Panc1 (cell line): ENCODE results near the gene PPP1R12A. TPM values are rescaled to one million over a fixed set of nuclear protein-coding genes. Genes with fewer than 3 reads are reported as not detected.

Source experiments
- ATAC-seq: fragments of 200-7000 bp; cut with Tn5 transposase; 2 replicates; pipeline ENCODE4 v1.9.1; 2020; ENCODE audit warnings: mild to moderate bottlenecking, moderate library complexity
- BruUV-seq: library from RNA; stranded (reverse); fragments of 400-500 nt; replicated peaks from 2 replicates; lab custom pipeline; 2021; lab: Mats Ljungman, UMichigan
- CTCF ChIA-PET: fragments of 300-600 bp; sonication (Branson Sonifier 250); formaldehyde crosslinking; loops from one replicate; lab custom pipeline; 2022; ENCODE audit warnings: antibody characterized with exemption; lab: Charles Lee
- POLR2A ChIA-PET: fragments of 300-600 bp; sonication (Branson Sonifier 250); formaldehyde crosslinking; loops from one replicate; lab custom pipeline; 2022; ENCODE audit warnings: antibody characterized with exemption; lab: Charles Lee
- DNase-seq: peaks from one replicate; pipeline ENCODE4 v3.0.0-alpha.2; 2010; ENCODE audit warnings: low read depth, low spot score
- H3K27ac ChIP-seq: 2 replicates; pipeline ENCODE4 v1.5.1; 2011; ENCODE audit warnings: mild to moderate bottlenecking, low read length, inconsistent platforms
- H3K27me3 ChIP-seq: fragments of 200-500 bp; sonication (Bioruptor generic); 2 replicates; pipeline ENCODE4 v1.6.0; 2014; ENCODE audit warnings: low read length, inconsistent platforms; ENCODE audit not compliant: control insufficient read depth, insufficient read depth
- H3K36me3 ChIP-seq: fragments of 200-500 bp; sonication (Bioruptor generic); 2 replicates; pipeline ENCODE4 v1.5.1; 2014; ENCODE audit warnings: inconsistent platforms, mild to moderate bottlenecking, low read length, moderate library complexity; ENCODE audit not compliant: control insufficient read depth, insufficient read depth
- H3K4me1 ChIP-seq: 2 replicates; pipeline ENCODE4 v1.5.1; 2011; ENCODE audit warnings: inconsistent platforms, mild to moderate bottlenecking, low read length, moderate library complexity; ENCODE audit not compliant: control insufficient read depth, insufficient read depth
- H3K4me3 ChIP-seq, 2 experiments: 2 replicates each; pipeline ENCODE4 v1.5.1; 2011 to 2012; ENCODE audit warnings: low read depth in 2 of 2, low read length in 2 of 2, mild to moderate bottlenecking in 2 of 2, inconsistent platforms in 1 of 2, moderate library complexity in 1 of 2
- H3K9me3 ChIP-seq: fragments of 200-500 bp; sonication (Bioruptor generic); 2 replicates; pipeline ENCODE4 v1.5.1; 2014; ENCODE audit warnings: low read depth, mild to moderate bottlenecking, inconsistent platforms, low read length, moderate library complexity; ENCODE audit not compliant: control insufficient read depth, insufficient read depth
- CTCF ChIP-seq: fragments of 450-650 bp; IDR thresholded peaks from 2 replicates; pipeline ENCODE4 v1.5.1; 2017; ENCODE audit warnings: mild to moderate bottlenecking
- POLR2AphosphoS5 ChIP-seq: IDR thresholded peaks from 2 replicates; pipeline ENCODE4 v1.6.1; 2012; ENCODE audit warnings: mild to moderate bottlenecking, low read depth, low read length, moderate library complexity
- REST ChIP-seq, 2 experiments: IDR thresholded peaks; 2 replicates each; pipeline ENCODE4 v1.6.1; 2011 to 2012; ENCODE audit warnings: low read depth in 2 of 2, control low read depth in 1 of 2, low read length in 1 of 2, mild to moderate bottlenecking in 1 of 2, moderate library complexity in 1 of 2; ENCODE audit not compliant: insufficient read depth in 1 of 2
- SIN3A ChIP-seq: IDR thresholded peaks from 2 replicates; pipeline ENCODE4 v1.6.1; 2012; ENCODE audit warnings: low read depth, mild to moderate bottlenecking, low read length, moderate library complexity, borderline replicate concordance; ENCODE audit not compliant: insufficient read depth
- TCF7L2 ChIP-seq: IDR thresholded peaks from 2 replicates; pipeline ENCODE4 v1.6.1; 2011; ENCODE audit warnings: mild to moderate bottlenecking, low read depth, low read length, inconsistent platforms
- in situ Hi-C: cut with HindIII; loops from 2 replicates; pipeline ENCODE4 v1.10.0; 2016; ENCODE audit warnings: low sequenced_read_pairs, low pct_unique_long_range_greater_than_20kb
- intact Hi-C: fragments of 100-400 bp; cut with micrococcal nuclease; formaldehyde crosslinking; loops from one replicate; pipeline ENCODE4 v1.10.0; 2022; ENCODE audit not compliant: unreplicated experiment
- total RNA-seq: library from RNA; stranded (reverse); gene quantifications from one replicate; pipeline ENCODE4 v1.2.1, GENCODE V29; 2021; ENCODE audit not compliant: unreplicated experiment

Gene PPP1R12A
- total RNA-seq, 1 experiment from 2014 or later = 61.6 TPM

- DNase-seq = no peak
- H3K27me3 ChIP-seq = no peaks in the 10 kb centered on the region
- 0 out of 2 replicates have a peak, but pooled peaks cover 4% of the 10 kb centered on the region for H3K9me3 ChIP-seq
- TF ChIP-seq POLR2AphosphoS5 (no peak), REST (IDR thresholded peaks at IDR 0.05; ENCODE audit: insufficient read depth in 1 of 2, low read depth in 2 of 2, low read length in 1 of 2) (no peak), SIN3A (no peak), TCF7L2 (no peak), CTCF (no peak)
- H3K4me1 ChIP-seq = no peaks in the 10 kb centered on the region
- POLR2A ChIA-PET = no interaction called here
- H3K4me3 ChIP-seq = no peak overlapping the region
- in situ Hi-C loops = no loop called here
- CTCF ChIA-PET = no interaction called here
- no peaks in the 10 kb centered on the region for H3K36me3 ChIP-seq
- no TSS peak for BruUV-seq
- intact Hi-C loops = no loop called here
- ATAC-seq = no peak
- H3K27ac ChIP-seq = no peak overlapping the region
Measured at GRCh38 chr12:79732638-79733037, 202.3 kb downstream of the PPP1R12A start.

DNA sequence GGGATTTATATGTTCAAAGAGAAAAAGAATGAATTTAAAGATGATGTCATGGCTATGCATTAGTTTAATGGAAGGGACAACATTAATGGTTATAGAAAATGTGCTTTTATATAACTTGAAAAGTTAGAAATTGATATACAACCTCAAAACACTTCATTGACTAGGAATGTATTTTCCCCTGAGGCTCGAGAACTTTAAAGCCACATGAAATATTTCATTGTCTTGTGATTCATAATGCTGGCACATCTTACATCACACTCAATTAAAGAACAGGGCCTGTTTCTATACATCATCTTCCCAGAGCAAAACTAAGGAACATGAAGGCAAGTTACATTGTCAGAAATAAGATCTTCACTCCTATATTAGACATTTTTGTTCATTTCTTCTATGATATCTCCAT, 208.9 kb downstream of the PPP1R12A start:
- Histone ChIP-seq H3K27ac (no peak overlapping the region), H3K36me3 (no peaks in the 10 kb centered on the region), H3K4me1 (no peaks in the 10 kb centered on the region), H3K27me3 (no peaks in the 10 kb centered on the region), H3K9me3 (0 out of 2 replicates have a peak, but pooled peaks cover 4% of the 10 kb centered on the region), H3K4me3 (no peak overlapping the region)
- CTCF ChIA-PET = no interaction called here
- in situ Hi-C loops (no loop called here), intact Hi-C loops (no loop called here)
- ATAC-seq = no peak
- POLR2A ChIA-PET = no interaction called here
- TF ChIP-seq REST (IDR thresholded peaks at IDR 0.05; ENCODE audit: insufficient read depth in 1 of 2, low read depth in 2 of 2, low read length in 1 of 2) (no peak), POLR2AphosphoS5 (no peak), CTCF (no peak), TCF7L2 (no peak), SIN3A (no peak)
- BruUV-seq = no TSS peak
- no peak for DNase-seq

Other genes starting within 250 kb of the PPP1R12A start
- 142 TPM for gene PAWR, start 244.1 kb downstream of the PPP1R12A start, total RNA-seq
- not detected for gene OTOGL, start 164.4 kb upstream of the PPP1R12A start, total RNA-seq